NCI-H2196 (cell line): Measurements from ENCODE around the gene CUL4A.
"Not testable (repeated sequence)": the region's sequence is repeated elsewhere in the genome, so short reads cannot be mapped to it uniquely, and the experiment has no call there.

Experiments used
- DNase-seq: peaks from one replicate; lab custom pipeline; 2025; ENCODE audit not compliant: unreplicated experiment; lab: John Stamatoyannopoulos, UW

CUL4A gene

GRCh38 chr13:113283904-113284303, 74.5 kb downstream of the CUL4A start:
- no peak for DNase-seq

DNA sequence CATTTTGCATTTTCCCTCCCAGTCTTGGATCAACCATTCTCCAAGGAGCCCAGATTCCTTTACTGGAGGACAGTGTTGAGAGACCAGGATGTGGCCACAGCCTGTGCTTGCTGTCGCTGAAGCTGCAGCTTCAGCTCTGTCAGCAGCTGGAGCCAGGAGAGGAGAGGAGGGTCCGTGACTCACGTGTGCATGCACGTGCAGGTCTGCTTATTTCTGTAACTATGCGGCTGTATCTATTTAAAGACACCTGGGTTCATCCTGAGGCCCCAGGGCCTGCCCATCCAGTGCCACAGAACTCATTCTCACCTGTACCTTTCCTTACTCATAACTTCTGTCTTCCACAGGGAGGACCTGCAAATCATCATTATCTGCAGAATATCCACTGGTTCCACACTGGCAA, 79.5 kb downstream of the CUL4A start:
- DNase-seq: no peak

DNA sequence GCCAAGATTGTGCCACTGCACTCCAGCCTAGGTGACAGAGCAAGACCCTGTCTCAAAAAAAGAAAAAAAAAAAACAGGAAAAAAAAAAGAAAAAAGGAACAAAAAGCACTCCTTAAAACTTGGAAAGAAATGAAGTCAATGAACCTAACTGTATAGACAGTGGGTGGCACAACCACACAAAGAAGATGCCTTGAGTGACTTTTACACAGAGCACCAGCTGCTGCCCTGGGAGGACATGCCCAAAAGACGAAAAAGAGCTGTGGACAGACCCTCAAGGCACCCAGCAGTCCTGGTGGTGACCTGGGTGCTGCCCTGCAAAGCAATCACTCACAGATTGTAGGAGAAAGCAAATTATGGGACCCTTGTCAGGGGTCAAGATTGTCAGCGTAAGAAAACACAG, 81.7 kb downstream of the CUL4A start:
- no peak for DNase-seq

DNA sequence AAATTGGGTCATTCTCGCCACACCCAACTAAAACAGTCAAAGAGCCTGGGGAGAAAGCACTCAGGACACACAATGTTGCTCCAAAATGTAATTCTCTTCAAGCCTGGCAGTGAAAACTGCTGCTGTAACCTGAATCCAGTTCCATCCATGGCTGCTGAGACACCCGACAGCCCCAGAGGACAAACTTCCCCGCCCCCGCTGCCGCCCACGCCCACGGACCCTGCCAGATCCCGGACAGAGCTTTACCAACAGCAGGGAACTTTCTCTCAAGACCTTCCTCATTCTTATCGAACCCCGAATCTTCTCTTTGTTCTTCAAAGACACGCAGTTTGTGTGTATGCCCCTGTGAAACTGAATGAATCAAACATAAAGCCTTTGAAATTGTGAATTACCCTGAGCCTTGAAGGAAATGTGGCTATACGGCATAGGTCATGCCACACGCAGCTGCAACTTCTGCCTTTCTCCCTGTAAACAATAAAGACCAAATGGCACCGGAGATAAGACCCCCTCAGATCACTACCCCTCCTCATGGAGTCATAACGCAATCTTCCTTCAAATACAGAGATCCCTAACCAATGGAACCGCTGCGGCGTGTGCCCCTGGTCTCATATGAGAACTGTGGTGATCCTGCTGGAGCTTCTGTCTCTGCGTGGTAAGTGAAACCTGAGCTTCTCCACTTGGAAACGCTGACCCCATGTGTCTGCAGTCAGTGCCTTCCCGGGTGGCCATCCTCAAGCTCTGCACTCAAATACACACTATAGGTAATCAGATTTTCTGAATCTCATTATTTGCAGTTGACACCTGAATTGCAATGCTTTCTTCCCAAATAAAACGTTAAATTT, 82.8 kb downstream of the CUL4A start:
- no peak for DNase-seq

DNA sequence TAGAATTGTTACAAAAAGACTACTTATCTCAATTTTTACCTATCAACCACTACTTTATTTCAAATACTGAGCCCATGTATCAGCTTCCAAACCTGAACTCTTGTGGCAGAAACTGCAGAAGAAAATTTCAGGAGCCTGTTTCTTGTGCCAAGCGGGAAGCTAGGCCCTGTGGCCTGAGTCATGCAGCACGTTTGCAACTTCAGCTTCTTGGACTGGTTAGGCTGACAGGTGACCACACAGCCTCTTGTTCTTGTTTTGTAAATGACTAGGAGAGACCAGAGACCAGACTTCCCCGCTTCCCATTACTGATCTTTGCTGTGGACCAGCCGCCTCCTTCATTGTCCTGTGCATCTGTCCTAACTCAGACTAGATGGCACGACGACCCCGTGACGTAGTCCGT, 84.3 kb downstream of the CUL4A start:
- no peak for DNase-seq

DNA sequence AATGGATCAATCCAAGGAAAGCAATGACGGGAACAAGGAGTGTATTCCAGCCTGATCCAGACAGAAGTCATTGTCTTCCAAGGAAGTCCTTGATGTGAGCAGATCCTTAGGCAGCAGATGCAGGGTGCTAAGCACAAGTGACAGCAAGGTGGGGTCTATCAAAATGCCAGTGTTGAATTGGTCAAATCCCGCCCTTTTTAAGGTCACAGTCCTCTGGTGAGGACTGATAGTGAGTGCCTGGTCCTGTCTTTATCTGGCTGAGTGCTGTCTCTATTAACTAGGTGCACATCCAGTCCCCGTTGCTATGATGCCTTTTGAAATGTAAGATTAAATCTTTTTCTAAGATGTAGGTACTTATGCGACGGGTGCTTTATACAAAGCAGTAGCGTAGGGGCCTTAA, 86.4 kb downstream of the CUL4A start:
- DNase-seq: no peak

DNA sequence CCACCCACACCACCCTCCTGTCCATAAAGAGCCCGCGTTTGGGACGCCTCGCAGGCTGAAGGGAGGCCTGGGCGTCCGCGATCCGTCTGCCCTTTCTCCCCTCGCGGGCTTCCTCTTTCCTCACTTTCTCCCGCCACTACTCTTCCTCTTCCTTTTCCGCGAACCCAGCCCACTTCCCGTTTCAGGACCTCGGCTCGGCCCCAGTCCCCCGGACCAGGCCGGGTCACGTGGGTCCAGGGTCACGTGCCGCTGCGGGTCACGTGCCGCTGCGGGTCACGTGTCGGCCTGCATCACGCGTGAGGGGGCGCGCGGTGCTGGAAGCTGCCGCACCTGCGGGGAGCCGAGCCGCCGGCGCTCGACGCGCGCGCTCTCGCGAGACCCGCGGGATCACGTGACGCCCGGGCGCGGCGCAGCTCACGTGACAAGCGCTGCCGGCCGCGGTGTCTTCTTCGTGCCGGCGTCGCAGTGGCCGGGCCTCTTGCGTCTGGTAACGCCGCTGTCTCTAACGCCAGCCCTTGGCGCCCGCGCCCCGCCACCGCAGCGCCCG, 87.5 kb downstream of the CUL4A start, which contains the start of gene LAMP1:
LAMP1 (plus strand) TSS at position 417 of the 547 bp plus-strand sequence. CDS start 196 bp downstream, outside the sequence.
- DNase-seq: peak; percentile 88

- DNase-seq: no peak
Observed at GRCh38 chr13:113297370-113298042, 88.1 kb downstream of the CUL4A start.

- no peak for DNase-seq
Observed at GRCh38 chr13:113298043-113298945, 88.9 kb downstream of the CUL4A start.

DNA sequence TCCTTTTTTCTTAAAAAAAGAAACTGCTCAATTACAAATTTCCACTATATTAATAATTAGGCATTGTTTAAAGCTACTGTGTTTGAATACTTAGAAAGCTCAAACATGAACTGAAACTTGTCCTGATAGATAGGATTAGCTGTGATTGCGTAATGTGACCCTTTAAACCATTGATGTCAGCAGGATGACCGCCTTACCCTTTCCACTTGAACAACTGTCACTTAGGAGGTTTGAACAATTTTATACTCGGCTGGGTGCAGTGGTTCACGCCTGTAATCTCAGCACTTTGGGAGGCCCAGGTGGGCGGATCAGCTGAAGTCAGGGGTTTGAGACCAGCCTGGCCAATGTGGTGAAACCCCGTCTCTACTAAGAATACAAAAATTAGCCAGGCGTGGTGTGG, 90.5 kb downstream of the CUL4A start:
- DNase-seq: no peak

DNA sequence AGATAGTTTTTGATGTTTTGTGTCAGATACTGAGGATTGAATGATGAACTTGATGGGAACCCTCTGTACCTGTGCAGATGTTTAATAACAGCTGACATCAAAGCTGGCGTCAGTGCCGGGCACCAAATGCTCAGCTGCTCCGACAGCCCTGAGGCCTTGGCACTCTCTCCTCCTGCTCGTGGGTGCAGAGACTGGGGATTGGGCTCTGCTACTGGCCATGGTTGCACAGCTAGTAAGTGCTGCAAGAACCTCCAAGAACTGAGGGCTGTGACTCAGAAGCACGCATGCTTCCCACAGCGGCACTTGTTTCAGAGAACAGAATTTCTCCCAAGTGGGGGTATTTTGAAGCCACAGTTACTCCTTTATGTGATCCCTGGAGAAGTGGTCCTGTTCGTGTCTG, 93.6 kb downstream of the CUL4A start:
- no peak for DNase-seq

GRCh38 chr13:113304121-113304520, 94.7 kb downstream of the CUL4A start:
- DNase-seq: no peak

DNA sequence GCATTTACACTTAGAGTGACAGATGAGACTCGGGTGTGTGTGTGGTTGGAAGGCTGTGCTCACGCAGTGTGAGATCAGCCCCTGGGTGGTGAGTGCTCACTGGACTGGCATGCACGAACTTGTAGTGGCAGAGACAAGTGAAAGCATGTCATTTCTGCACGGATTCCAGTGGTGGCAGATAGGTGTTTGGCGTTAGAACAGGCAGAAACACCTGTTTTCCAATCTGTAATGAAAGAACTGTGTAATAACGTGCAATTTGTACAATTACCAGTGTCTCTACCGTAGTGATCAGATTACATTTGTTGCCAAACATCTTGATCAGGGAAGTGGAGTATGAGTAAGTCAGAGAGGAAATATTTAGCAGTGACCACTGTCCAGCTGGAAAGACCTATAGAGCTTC, 95.8 kb downstream of the CUL4A start:
- no peak for DNase-seq

DNA sequence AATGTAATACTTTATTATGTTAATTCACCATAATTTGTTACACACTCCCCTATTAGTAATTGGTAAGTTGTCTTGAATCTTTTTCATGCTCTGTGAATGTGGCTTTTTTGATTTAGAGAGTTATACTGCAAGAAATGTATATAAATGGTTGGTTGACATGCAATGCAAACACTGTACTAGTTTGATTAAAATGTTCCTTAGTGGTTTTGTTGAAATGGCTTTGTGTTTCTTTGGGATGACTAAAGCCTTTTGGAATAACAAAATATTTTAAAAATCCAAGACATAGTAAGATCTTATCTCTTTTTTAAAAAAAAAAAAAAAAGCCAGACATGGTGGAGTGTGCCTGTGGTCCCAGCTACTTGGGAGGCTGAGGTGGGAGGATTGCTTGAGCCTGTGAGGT, 98.1 kb downstream of the CUL4A start:
- DNase-seq: no peak

DNA sequence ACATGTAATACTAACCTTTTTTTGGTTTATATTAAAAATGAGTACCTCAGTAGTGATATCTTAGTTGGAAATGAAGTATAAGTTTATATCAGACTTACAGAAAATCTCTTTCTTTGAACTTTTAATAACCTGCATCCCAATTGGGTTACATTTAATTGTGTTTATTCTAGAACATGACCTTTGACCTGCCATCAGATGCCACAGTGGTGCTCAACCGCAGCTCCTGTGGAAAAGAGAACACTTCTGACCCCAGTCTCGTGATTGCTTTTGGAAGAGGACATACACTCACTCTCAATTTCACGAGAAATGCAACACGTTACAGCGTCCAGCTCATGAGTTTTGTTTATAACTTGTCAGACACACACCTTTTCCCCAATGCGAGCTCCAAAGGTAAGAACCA, 100.1 kb downstream of the CUL4A start:
- no peak for DNase-seq

DNA sequence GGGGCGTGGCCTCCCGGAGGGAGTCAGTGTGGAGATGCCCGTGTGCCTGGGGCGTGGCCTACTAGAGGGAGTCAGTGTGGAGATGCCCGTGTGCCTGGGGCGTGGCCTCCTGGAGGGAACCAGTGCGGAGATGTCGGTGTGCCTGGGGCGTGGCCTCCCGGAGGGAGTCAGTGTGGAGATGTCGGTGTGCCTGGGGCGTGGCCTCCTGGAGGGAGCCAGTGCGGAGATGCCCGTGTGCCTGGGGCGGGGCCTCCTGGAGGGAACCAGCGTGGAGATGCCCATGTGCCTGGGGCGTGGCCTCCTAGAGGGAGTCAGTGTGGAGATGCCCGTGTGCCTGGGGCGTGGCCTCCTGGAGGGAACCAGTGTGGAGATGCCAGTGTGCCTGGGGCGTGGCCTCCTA, 104.7 kb downstream of the CUL4A start:
- DNase-seq: not testable (repeated sequence)

- not testable (repeated sequence) for DNase-seq
Observed at GRCh38 chr13:113314895-113315470, 105.6 kb downstream of the CUL4A start.

- DNase-seq: no peak
Observed at GRCh38 chr13:113315992-113316391, 106.6 kb downstream of the CUL4A start.
